ENCODE results near the gene TBL3.

TBL3 gene

GRCh38 chr16:1974157-1975070 is 2.6 kb downstream of the TBL3 start:
- ATAC-seq = no peak

GRCh38 chr16:1975432-1976215 is 3.8 kb downstream of the TBL3 start:
- ATAC-seq = no peak
- TF ChIP-seq ARNTL (CRISPR knock-in tag; IDR thresholded peaks at IDR 0.05; ENCODE audit: borderline replicate concordance, low read depth) = no peak

More at GRCh38 chr16:1974157-1975070, 2.6 kb downstream of the TBL3 start:
- TF ChIP-seq ESRRG (CRISPR knock-in tag; IDR thresholded peaks at IDR 0.05) = no peak
- no peak for TF ChIP-seq ARNTL (CRISPR knock-in tag; IDR thresholded peaks at IDR 0.05; ENCODE audit: borderline replicate concordance, low read depth)
- no peak for TF ChIP-seq CSDC2 (CRISPR knock-in tag; IDR thresholded peaks at IDR 0.05)
- TF ChIP-seq SNAI2 (CRISPR knock-in tag; IDR thresholded peaks at IDR 0.05) = no peak
- no peak for TF ChIP-seq ISL1 (CRISPR knock-in tag; IDR thresholded peaks at IDR 0.05)
- TF ChIP-seq TOX (CRISPR knock-in tag; IDR thresholded peaks at IDR 0.05; ENCODE audit: borderline replicate concordance) = no peak
- TF ChIP-seq POU6F1 (CRISPR knock-in tag; IDR thresholded peaks at IDR 0.05; ENCODE audit: borderline replicate concordance, low read depth) = no peak
- no peak for TF ChIP-seq CSRNP3 (CRISPR knock-in tag; IDR thresholded peaks at IDR 0.05)
- no peak for TF ChIP-seq TCF4 (CRISPR knock-in tag; IDR thresholded peaks at IDR 0.05; ENCODE audit: borderline replicate concordance)
- no peak for TF ChIP-seq OSR1 (CRISPR knock-in tag; IDR thresholded peaks at IDR 0.05)
- no peak for TF ChIP-seq ZNF70 (CRISPR knock-in tag; IDR thresholded peaks at IDR 0.05)
- no peak for TF ChIP-seq CREB5 (CRISPR knock-in tag; IDR thresholded peaks at IDR 0.05; ENCODE audit: low read depth)
- no peak for TF ChIP-seq PATZ1 (CRISPR knock-in tag; IDR thresholded peaks at IDR 0.05; ENCODE audit: borderline replicate concordance)

- no peak for ATAC-seq
- no peak for TF ChIP-seq CSDC2 (CRISPR knock-in tag; IDR thresholded peaks at IDR 0.05)
- TF ChIP-seq BACH2 (CRISPR knock-in tag; IDR thresholded peaks at IDR 0.05; ENCODE audit: borderline replicate concordance) = no peak
- no peak for TF ChIP-seq ZFP30 (CRISPR knock-in tag; IDR thresholded peaks at IDR 0.05)
- TF ChIP-seq ISL1 (CRISPR knock-in tag; IDR thresholded peaks at IDR 0.05) = no peak
- TF ChIP-seq ARNTL (CRISPR knock-in tag; IDR thresholded peaks at IDR 0.05; ENCODE audit: borderline replicate concordance, low read depth) = no peak
- TF ChIP-seq TCF4 (CRISPR knock-in tag; IDR thresholded peaks at IDR 0.05; ENCODE audit: borderline replicate concordance) = no peak
- no peak for TF ChIP-seq TSHZ2 (CRISPR knock-in tag; IDR thresholded peaks at IDR 0.05)
- TF ChIP-seq PPARA (CRISPR knock-in tag; IDR thresholded peaks at IDR 0.05; ENCODE audit: borderline replicate concordance) = no peak
- no peak for TF ChIP-seq CSRNP3 (CRISPR knock-in tag; IDR thresholded peaks at IDR 0.05)
- TF ChIP-seq CREB5 (CRISPR knock-in tag; IDR thresholded peaks at IDR 0.05; ENCODE audit: low read depth) = no peak
- no peak for TF ChIP-seq ZFP3 (CRISPR knock-in tag; IDR thresholded peaks at IDR 0.05)
- TF ChIP-seq POU6F1 (CRISPR knock-in tag; IDR thresholded peaks at IDR 0.05; ENCODE audit: borderline replicate concordance, low read depth) = no peak
- TF ChIP-seq RARB (CRISPR knock-in tag; IDR thresholded peaks at IDR 0.05) = no peak
- no peak for TF ChIP-seq GLIS3 (CRISPR knock-in tag; IDR thresholded peaks at IDR 0.05)
- TF ChIP-seq ZNF70 (CRISPR knock-in tag; IDR thresholded peaks at IDR 0.05) = no peak
- no peak for TF ChIP-seq OSR1 (CRISPR knock-in tag; IDR thresholded peaks at IDR 0.05)
These were observed 4.3 kb downstream of the TBL3 start for GRCh38 chr16:1976216-1976520.

Data from SK-N-SH treated with all-trans-retinoic acid at 6 μM for 48 hours (cell line).